ENCODE measurements around the gene MFAP1. TPM values are rescaled to one million over a fixed set of nuclear protein-coding genes. Genes with fewer than 3 reads are reported as not detected.

Gene MFAP1
- total RNA-seq = 29.6 and 30.2 TPM in 2 replicates
- long read RNA-seq, transcript MFAP1-201 (9 exons, 2,155 nt) = major isoform, 320 of 331 reads
- long read RNA-seq, partial matches to known transcripts = 7 of 331 reads
- long read RNA-seq, other reads (novel, unspliced or antisense) = 4 of 331 reads

- Mint-ChIP-seq H3K4me1 (ENCODE audit: unreplicated experiment) (peaks cover 46% of the 10 kb centered on the region), H3K9me3 (ENCODE audit: unreplicated experiment) (no peaks in the 10 kb centered on the region), H3K27ac (ENCODE audit: unreplicated experiment) (peak within 1 kb of the TSS; percentile 98), H3K27me3 (ENCODE audit: unreplicated experiment) (no peaks in the 10 kb centered on the region), H3K4me3 (ENCODE audit: unreplicated experiment) (peak within 1 kb of the TSS; percentile 96), H3K36me3 (ENCODE audit: unreplicated experiment) (no peaks in the 10 kb centered on the region)
- TF ChIP-seq CTCF (IDR thresholded peaks at IDR 0.05) = no peak
- DNase-seq (ENCODE audit: extremely low spot score, unreplicated experiment) = peak; percentile 96
Observed at GRCh38 chr15:43824302-43825246, at the start of gene MFAP1. Gene MFAP1 (minus strand): TSS chr15:43824690. CDS start chr15:43824569, 121 bp downstream.

- Mint-ChIP-seq H3K4me3 (ENCODE audit: unreplicated experiment) (no peak overlapping the region), H3K27me3 (ENCODE audit: unreplicated experiment) (no peaks in the 10 kb centered on the region), H3K4me1 (ENCODE audit: unreplicated experiment) (no peaks in the 10 kb centered on the region), H3K36me3 (ENCODE audit: unreplicated experiment) (no peaks in the 10 kb centered on the region), H3K9me3 (ENCODE audit: unreplicated experiment) (no peaks in the 10 kb centered on the region), H3K27ac (ENCODE audit: unreplicated experiment) (no peak overlapping the region)
- TF ChIP-seq CTCF (IDR thresholded peaks at IDR 0.05) = no peak
- DNase-seq (ENCODE audit: extremely low spot score, unreplicated experiment) = no peak
Observed at GRCh38 chr15:43873651-43874050, 49.2 kb upstream of the MFAP1 start.

- no peaks in the 10 kb centered on the region for H3K27me3 Mint-ChIP-seq (ENCODE audit: unreplicated experiment)
- peak; percentile 76 for TF ChIP-seq CTCF (IDR thresholded peaks at IDR 0.05)
- no peak overlapping the region for H3K4me3 Mint-ChIP-seq (ENCODE audit: unreplicated experiment)
- H3K27ac Mint-ChIP-seq (ENCODE audit: unreplicated experiment) = no peak overlapping the region
- H3K4me1 Mint-ChIP-seq (ENCODE audit: unreplicated experiment) = no peaks in the 10 kb centered on the region
- no peaks in the 10 kb centered on the region for H3K9me3 Mint-ChIP-seq (ENCODE audit: unreplicated experiment)
- no peaks in the 10 kb centered on the region for H3K36me3 Mint-ChIP-seq (ENCODE audit: unreplicated experiment)
- no peak for DNase-seq (ENCODE audit: extremely low spot score, unreplicated experiment)
Observed at GRCh38 chr15:43872416-43873020, 48.0 kb upstream of the MFAP1 start.

GRCh38 chr15:43871835-43872234 lies 47.3 kb upstream of the MFAP1 start:
- Mint-ChIP-seq H3K9me3 (ENCODE audit: unreplicated experiment) (no peaks in the 10 kb centered on the region), H3K4me3 (ENCODE audit: unreplicated experiment) (no peak overlapping the region), H3K27me3 (ENCODE audit: unreplicated experiment) (no peaks in the 10 kb centered on the region), H3K4me1 (ENCODE audit: unreplicated experiment) (no peaks in the 10 kb centered on the region), H3K27ac (ENCODE audit: unreplicated experiment) (no peak overlapping the region), H3K36me3 (ENCODE audit: unreplicated experiment) (no peaks in the 10 kb centered on the region)
- DNase-seq (ENCODE audit: extremely low spot score, unreplicated experiment) = no peak
- TF ChIP-seq CTCF (IDR thresholded peaks at IDR 0.05) = no peak

GRCh38 chr15:43868406-43868805 lies 43.9 kb upstream of the MFAP1 start:
- no peak for TF ChIP-seq CTCF (IDR thresholded peaks at IDR 0.05)
- Mint-ChIP-seq H3K27ac (ENCODE audit: unreplicated experiment) (no peak overlapping the region), H3K4me1 (ENCODE audit: unreplicated experiment) (no peaks in the 10 kb centered on the region), H3K36me3 (ENCODE audit: unreplicated experiment) (peaks cover 4% of the 10 kb centered on the region), H3K27me3 (ENCODE audit: unreplicated experiment) (no peaks in the 10 kb centered on the region), H3K4me3 (ENCODE audit: unreplicated experiment) (no peak overlapping the region), H3K9me3 (ENCODE audit: unreplicated experiment) (no peaks in the 10 kb centered on the region)
- no peak for DNase-seq (ENCODE audit: extremely low spot score, unreplicated experiment)
